ENCODE data around the gene TCERG1L.
"Not testable (repeated sequence)": the region's sequence is repeated elsewhere in the genome, so short reads cannot be mapped to it uniquely, and the experiment has no call there.

Gene TCERG1L

GRCh38 chr10:131323025-131323424, 11.5 kb upstream of the TCERG1L start:
- DNase-seq, result no peak
- Mint-ChIP-seq H3K4me1 (ENCODE audit: low read depth) (no peaks in the 10 kb centered on the region), H3K4me3 (no peak overlapping the region), H3K36me3 (ENCODE audit: low read depth) (no peaks in the 10 kb centered on the region), H3K27me3 (peaks cover 25% of the 10 kb centered on the region), H3K27ac (no peak overlapping the region), H3K9me3 (no peaks in the 10 kb centered on the region)

DNA sequence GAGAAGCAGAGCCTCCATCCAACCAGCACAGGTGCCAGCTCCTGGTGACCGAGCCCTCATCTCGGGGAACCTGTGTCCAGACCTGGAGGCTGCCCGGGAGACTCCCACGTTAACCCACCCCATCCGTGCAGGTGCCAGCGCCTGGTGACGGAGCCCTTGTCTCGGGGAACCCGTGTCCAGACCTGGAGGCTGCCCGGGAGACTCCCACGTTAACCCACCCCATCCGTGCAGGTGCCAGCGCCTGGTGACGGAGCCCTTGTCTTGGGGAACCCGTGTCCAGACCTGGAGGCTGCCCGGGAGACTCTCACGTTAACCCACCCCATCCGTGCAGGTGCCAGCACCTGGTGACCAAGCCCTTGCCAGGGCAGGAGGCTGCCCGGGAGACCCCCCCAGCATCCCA, 11.1 kb upstream of the TCERG1L start:
- not testable (repeated sequence) for H3K36me3 Mint-ChIP-seq (ENCODE audit: low read depth); DNase-seq; H3K27ac Mint-ChIP-seq; H3K4me3 Mint-ChIP-seq; H3K9me3 Mint-ChIP-seq; H3K4me1 Mint-ChIP-seq (ENCODE audit: low read depth)
- H3K27me3 Mint-ChIP-seq, result peaks cover 29% of the 10 kb centered on the region

DNA sequence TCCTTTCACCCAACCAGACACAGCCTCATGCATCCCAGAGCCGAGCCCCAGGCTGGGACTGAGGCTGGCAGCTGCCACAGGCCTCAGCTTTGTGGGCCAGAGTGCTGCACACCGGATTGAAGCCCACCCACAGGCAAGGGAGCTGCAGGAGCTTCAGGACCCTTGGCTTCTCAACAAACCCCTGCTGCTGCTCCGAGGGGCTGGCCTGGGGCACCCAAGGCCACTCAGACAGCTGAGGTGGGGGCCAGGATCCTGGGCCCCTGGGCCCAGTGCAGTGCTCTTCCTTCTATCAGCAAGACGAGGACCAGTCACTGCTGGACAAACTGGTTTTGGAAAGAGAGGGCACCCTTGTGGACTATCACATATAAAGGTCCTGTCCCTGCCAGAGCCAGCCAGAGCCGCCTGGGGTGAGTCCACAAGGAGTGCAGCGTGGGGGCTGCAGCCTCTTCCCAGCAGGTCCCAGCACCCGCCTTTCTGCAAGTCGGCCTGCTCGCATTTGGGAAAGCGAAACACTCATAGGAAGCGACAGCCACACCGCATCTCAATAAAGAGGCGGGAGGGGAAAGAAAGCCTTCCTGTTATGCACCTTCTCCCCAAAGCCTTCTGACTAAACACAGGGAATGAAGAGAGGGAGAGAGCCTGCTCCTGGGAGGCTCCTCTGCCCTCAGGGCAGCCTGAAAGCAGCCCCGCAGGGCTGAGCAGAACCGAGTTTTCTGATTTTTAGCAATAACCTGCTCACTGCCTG, 9.5 kb upstream of the TCERG1L start:
- Mint-ChIP-seq H3K27me3 (peaks cover 37% of the 10 kb centered on the region), H3K4me3 (no peak overlapping the region), H3K9me3 (no peaks in the 10 kb centered on the region), H3K36me3 (ENCODE audit: low read depth) (no peaks in the 10 kb centered on the region), H3K27ac (no peak overlapping the region), H3K4me1 (ENCODE audit: low read depth) (no peaks in the 10 kb centered on the region)
- DNase-seq, result no peak

- H3K4me3 Mint-ChIP-seq, result no peak overlapping the region
- H3K9me3 Mint-ChIP-seq, result no peaks in the 10 kb centered on the region
- DNase-seq, result no peak
- peaks cover 53% of the 10 kb centered on the region for H3K27me3 Mint-ChIP-seq
- H3K27ac Mint-ChIP-seq, result no peak overlapping the region
- H3K36me3 Mint-ChIP-seq (ENCODE audit: low read depth), result no peaks in the 10 kb centered on the region
- H3K4me1 Mint-ChIP-seq (ENCODE audit: low read depth), result no peaks in the 10 kb centered on the region
Observed at GRCh38 chr10:131318814-131319213, 7.3 kb upstream of the TCERG1L start.

GRCh38 chr10:131318291-131318690, 6.8 kb upstream of the TCERG1L start:
- Mint-ChIP-seq H3K4me3 (no peak overlapping the region), H3K27me3 (peaks cover 58% of the 10 kb centered on the region), H3K4me1 (ENCODE audit: low read depth) (no peaks in the 10 kb centered on the region), H3K36me3 (ENCODE audit: low read depth) (no peaks in the 10 kb centered on the region), H3K27ac (no peak overlapping the region), H3K9me3 (no peaks in the 10 kb centered on the region)
- no peak for DNase-seq

DNA sequence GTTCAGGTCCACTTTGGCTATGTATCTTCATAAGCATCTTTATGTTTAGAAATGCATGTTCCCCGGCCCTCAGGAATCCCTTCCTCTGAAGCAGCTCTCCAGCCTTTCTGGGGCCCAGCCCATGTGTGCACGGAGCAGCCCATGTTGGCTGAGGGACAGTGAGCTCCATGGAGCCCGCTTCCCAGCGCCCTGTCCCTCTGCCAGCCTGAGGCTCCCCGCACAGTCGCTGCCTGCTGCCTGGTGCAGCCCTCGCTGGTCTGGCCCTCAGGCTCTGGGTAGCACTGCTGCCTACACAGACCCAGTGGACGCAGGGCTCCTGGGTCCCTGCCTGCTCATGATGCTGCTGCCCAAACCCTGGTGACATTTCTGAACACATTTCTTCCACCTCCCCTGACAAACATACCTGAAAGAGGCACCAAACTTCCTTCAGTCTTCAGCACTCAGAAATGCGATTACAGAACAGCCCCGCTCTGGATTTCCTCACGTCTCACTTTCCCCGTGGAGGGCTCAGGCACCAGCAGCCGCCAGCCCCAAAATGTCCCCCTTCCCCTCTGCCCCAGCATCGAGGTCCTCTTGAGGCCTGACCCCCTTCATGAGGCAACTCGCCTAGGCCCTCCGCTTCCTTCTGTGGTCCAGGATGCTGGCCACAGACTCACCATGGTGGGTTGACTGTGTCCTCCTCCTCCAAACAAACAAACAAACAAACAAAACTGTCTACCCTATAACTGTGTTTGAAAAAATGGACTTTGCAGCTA, 5.0 kb upstream of the TCERG1L start:
- Mint-ChIP-seq H3K9me3 (no peaks in the 10 kb centered on the region), H3K4me3 (no peak overlapping the region), H3K27me3 (peaks cover 59% of the 10 kb centered on the region), H3K36me3 (ENCODE audit: low read depth) (no peaks in the 10 kb centered on the region), H3K4me1 (ENCODE audit: low read depth) (no peaks in the 10 kb centered on the region), H3K27ac (no peak overlapping the region)
- DNase-seq, result no peak

DNA sequence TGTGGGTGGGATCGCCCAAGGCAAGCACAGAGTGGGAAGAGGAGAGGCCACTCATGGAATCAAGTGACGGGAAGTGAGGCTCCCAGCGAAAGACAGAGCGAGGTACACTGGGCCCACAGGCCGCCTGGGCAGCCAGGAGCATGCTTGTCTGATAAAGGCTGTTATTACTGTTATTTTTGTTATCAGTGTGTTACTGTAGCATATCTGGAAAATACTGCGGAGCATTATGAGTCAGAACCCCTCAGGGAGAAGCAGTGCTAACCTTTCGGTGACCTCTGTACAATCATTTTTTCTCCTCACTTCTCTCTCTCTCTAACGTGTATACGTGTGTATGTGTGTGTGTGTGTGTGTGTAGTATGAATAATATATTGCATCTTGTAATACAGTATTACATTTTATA, 3.8 kb upstream of the TCERG1L start:
- Mint-ChIP-seq H3K9me3 (no peaks in the 10 kb centered on the region), H3K27ac (no peak overlapping the region), H3K4me1 (ENCODE audit: low read depth) (peaks cover 4% of the 10 kb centered on the region), H3K27me3 (peaks cover 61% of the 10 kb centered on the region), H3K4me3 (no peak overlapping the region), H3K36me3 (ENCODE audit: low read depth) (no peaks in the 10 kb centered on the region)
- no peak for DNase-seq

GRCh38 chr10:131314799-131315198, 3.3 kb upstream of the TCERG1L start:
- Mint-ChIP-seq H3K4me3 (no peak overlapping the region), H3K27ac (no peak overlapping the region), H3K36me3 (ENCODE audit: low read depth) (no peaks in the 10 kb centered on the region), H3K9me3 (no peaks in the 10 kb centered on the region), H3K27me3 (peaks cover 64% of the 10 kb centered on the region), H3K4me1 (ENCODE audit: low read depth) (peaks cover 5% of the 10 kb centered on the region)
- DNase-seq, result no peak

DNA sequence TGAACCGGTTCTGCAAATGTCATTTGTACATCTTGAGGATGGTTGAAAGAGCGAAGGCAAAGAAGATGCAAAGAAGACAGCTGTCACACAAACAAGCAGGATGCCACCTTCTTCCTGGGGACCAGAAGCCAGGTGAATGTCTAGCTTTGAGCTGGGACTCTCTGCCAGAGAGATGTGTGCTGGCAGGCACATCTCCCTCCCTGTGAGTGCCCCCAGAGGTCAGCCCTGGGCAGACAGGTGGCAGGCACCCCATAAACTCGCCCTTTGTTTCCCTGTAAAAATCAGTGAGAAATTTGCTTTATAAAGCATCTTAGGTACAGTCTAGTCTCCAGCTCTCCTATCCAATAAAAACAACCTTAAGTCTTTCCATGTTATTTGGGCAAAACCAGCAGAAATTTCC, 2.6 kb upstream of the TCERG1L start:
- DNase-seq, result no peak
- Mint-ChIP-seq H3K27ac (no peak overlapping the region), H3K9me3 (no peaks in the 10 kb centered on the region), H3K4me1 (ENCODE audit: low read depth) (peaks cover 5% of the 10 kb centered on the region), H3K27me3 (peaks cover 65% of the 10 kb centered on the region), H3K4me3 (no peak overlapping the region), H3K36me3 (ENCODE audit: low read depth) (no peaks in the 10 kb centered on the region)

GRCh38 chr10:131313377-131313776, 1.9 kb upstream of the TCERG1L start:
- no peaks in the 10 kb centered on the region for H3K36me3 Mint-ChIP-seq (ENCODE audit: low read depth)
- H3K9me3 Mint-ChIP-seq, result no peaks in the 10 kb centered on the region
- no peak overlapping the region for H3K27ac Mint-ChIP-seq
- H3K4me3 Mint-ChIP-seq, result no peak overlapping the region
- DNase-seq, result no peak
- peaks cover 71% of the 10 kb centered on the region for H3K27me3 Mint-ChIP-seq
- peaks cover 5% of the 10 kb centered on the region for H3K4me1 Mint-ChIP-seq (ENCODE audit: low read depth)

DNA sequence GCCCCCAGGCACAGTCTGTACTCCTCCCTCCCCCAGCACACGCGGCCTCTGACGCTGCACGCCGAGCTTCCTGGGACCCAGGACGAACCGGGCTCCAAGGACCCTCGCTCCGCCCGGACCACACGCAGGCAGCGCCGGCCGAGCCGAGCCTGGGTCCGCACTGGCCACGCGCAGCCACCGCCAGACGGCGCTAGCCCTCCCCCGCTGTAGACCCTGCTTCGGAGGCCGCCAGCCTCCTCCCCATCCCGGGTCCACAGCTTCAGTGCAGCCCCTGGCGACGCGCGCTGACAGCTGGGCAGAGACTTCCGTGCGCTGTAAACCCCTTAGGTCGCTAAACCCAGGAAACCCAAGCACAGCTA, 936 bp upstream of the TCERG1L start:
- Mint-ChIP-seq H3K27ac (no peak overlapping the region), H3K36me3 (ENCODE audit: low read depth) (no peaks in the 10 kb centered on the region), H3K9me3 (no peaks in the 10 kb centered on the region), H3K4me1 (ENCODE audit: low read depth) (peaks cover 5% of the 10 kb centered on the region), H3K27me3 (peaks cover 71% of the 10 kb centered on the region), H3K4me3 (no peak overlapping the region)
- DNase-seq, result no peak

DNA sequence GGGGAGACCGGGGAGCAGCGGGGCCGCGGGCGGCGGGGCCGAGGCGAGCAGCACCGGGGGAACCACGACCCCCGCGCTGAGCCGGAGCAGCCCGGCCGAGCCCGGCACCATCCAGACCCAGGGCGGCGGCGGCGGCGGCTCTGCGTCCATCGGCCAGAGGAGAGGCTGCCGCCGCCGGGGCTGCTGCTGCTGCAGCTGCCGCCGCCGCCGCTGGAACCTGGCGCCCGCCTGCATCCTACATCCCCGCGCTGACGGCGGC, 190 bp downstream of the TCERG1L start:
- no peak overlapping the region for H3K4me3 Mint-ChIP-seq
- no peaks in the 10 kb centered on the region for H3K36me3 Mint-ChIP-seq (ENCODE audit: low read depth)
- DNase-seq, result no peak
- H3K4me1 Mint-ChIP-seq (ENCODE audit: low read depth), result peaks cover 5% of the 10 kb centered on the region
- H3K27me3 Mint-ChIP-seq, result peaks cover 73% of the 10 kb centered on the region
- no peak overlapping the region for H3K27ac Mint-ChIP-seq
- H3K9me3 Mint-ChIP-seq, result no peaks in the 10 kb centered on the region

GRCh38 chr10:131310551-131311401, 745 bp downstream of the TCERG1L start:
- Mint-ChIP-seq H3K9me3 (no peaks in the 10 kb centered on the region), H3K4me3 (peak overlapping the region; percentile 58), H3K27me3 (peaks cover 71% of the 10 kb centered on the region), H3K36me3 (ENCODE audit: low read depth) (no peaks in the 10 kb centered on the region), H3K27ac (no peak overlapping the region), H3K4me1 (ENCODE audit: low read depth) (peaks cover 5% of the 10 kb centered on the region)
- no peak for DNase-seq

GRCh38 chr10:131310142-131310541, 1.4 kb downstream of the TCERG1L start:
- H3K27ac Mint-ChIP-seq, result no peak overlapping the region
- H3K36me3 Mint-ChIP-seq (ENCODE audit: low read depth), result no peaks in the 10 kb centered on the region
- peaks cover 5% of the 10 kb centered on the region for H3K4me1 Mint-ChIP-seq (ENCODE audit: low read depth)
- no peak for DNase-seq
- H3K4me3 Mint-ChIP-seq, result peak overlapping the region; percentile 58
- no peaks in the 10 kb centered on the region for H3K9me3 Mint-ChIP-seq
- H3K27me3 Mint-ChIP-seq, result peaks cover 70% of the 10 kb centered on the region

- no peak for DNase-seq
- Mint-ChIP-seq H3K4me1 (ENCODE audit: low read depth) (no peaks in the 10 kb centered on the region), H3K36me3 (ENCODE audit: low read depth) (no peaks in the 10 kb centered on the region), H3K9me3 (peaks cover 17% of the 10 kb centered on the region), H3K27ac (no peak overlapping the region), H3K4me3 (no peak overlapping the region), H3K27me3 (peaks cover 16% of the 10 kb centered on the region)
Observed at GRCh38 chr10:131300508-131300907, 11.0 kb downstream of the TCERG1L start.

Data from activated T-cell treated with anti-CD3 and anti-CD28 coated beads, Interleukin-2, amount 50 U/mL, for 24 hours (primary cell).